ENCODE results near the gene LNX2.

Gene LNX2

DNA sequence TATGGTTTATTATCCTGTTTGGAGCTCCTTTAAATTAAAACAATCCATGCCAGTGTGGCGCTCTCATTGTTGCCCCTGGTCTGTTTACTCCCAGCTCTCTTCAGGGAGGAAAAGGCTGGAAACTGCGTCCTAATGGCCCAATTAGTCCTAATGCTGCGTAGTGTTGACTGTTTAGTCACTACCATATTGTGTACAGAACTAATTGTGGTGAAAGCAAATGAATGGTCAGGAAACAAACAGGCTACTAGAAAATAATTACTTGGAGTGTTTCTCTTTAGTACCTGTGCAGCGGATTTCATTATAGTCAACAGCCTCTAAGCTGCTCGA lies 115.5 kb downstream of the LNX2 start:
- no peak for DNase-seq (ENCODE audit: low read depth, low spot score)

DNA sequence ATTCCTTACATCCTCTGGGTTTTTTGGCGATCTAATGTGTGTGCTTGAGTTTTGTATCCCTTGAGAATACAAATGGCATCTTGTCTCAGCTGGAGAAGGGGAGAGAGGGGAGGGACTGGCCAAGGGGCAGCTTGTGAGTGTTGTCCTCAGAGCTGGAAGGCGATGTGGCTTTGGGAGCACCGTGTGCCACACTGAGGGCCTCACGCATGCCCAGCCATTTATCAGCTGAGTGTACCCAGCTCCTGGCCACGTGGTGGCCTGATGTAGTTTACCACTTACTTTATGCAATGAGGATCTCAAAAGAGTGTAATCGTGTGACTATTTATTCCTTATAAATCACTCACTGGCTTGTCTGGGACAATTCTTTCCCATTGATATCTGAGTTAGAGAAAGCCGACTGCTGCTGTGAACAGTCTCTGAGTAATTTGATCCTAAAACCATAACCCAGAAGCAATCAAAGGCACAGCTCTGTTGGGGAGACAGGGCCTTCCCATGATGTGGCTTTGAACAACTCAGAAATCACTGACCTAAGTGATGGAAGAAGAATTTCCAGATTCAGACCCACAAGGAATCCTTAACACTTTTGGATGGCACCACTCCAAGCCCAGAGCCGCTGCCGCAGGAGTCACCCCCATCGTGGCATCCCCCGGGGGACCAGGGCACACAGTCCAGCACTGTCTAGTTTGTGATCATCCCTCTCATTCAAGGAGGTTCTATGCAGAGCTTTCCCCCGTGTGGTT lies 116.0 kb downstream of the LNX2 start:
- no peak for DNase-seq (ENCODE audit: low read depth, low spot score)

DNA sequence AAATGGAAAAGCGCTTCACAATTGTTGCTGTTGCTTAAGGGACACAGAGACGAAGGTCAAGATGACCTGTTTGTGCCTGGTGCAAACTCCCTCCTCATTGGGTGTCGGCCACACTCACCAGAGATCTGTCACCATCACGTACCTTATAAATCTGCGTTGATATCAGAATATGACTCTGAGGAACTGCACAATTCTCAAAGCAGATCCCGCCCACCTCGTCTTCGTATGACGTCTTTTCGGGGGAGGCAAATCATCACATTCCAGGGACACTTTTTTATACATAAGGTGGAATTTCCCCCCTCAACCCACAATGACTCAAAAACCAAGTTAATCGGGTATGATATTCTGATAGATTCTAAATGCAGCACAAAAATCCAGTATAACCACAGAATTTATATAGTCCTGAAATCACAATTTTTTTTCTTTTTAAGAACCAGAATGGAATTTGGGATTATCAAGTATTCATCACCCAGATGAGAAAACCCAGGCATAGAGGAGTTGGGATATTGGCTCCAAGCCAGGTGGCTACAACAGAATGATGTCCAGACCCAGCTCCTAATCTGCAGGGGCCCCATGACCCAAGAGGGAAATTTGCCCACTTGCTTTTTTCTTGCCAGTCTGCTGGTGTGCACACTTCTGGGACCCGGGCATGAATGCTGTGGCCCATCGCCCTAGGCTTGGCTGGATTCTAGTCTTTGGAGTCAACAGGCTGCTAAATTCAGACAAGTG lies 119.4 kb downstream of the LNX2 start:
- DNase-seq (ENCODE audit: low read depth, low spot score), result no peak

DNA sequence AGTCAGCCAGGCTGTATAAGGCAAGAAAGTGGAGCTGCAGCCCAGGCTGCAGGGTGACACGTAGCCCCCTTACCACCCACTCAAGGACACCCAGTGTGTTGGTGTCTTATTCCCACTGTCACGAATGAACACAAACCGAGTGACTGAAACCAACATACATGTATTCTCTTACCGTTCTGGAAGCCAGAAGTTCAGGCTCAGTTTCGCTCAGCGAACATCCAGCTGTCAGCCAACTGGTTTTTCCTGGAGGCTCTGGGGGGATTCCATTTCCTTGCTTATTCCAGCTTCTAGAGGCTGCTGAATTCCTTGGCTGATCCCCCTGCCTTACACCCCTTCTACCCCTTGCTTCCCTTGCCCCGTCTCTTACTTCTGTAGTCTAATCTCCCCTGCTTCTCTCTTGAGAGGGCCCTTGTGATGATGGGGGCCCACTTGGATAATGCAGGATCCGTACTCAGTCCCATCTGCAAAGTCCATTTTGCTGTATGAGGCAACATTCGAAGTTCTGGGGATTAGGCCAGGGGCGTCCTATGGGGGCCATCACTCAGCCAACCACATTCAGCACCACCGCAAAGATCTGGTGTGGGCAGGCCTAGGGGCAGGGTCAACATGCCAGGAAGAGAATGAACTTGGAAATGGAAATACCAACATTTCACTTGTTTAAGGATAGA lies 122.6 kb downstream of the LNX2 start:
- no peak for DNase-seq (ENCODE audit: low read depth, low spot score)

DNA sequence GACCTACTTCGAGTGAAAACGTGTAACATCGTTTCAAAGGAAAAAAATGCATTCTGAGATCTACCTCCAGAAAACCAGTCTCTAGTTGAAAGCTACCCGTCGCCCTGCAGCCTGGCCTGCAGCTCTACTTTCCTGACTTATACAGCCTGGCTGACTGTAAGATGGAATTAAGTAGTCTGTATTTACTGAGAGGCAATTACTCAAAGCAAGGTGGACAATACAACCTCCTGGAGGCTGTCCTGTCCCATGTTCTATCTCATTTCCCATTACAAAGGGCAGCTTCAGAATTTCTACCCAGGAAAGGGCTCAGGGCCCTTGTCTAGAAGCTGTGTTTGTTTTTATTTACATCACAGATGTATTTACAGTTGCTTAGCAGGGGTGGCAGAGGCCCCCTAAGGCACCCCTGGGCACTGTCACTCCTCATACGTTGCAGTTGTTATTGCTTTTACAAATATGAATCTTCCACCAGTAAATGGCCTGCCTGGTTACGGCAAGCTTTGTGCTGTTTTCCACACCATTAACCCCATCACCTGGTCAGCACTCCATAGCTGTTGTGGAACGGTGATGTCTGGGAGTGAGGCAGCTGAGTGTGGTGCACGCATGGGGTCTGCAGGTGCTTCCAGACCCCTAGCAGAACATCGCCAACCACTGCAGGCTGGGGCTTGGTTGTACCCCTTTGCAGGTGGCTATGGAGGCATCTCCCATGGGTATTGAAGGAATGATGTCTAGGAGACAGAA lies 123.6 kb downstream of the LNX2 start:
- no peak for DNase-seq (ENCODE audit: low read depth, low spot score)

DNA sequence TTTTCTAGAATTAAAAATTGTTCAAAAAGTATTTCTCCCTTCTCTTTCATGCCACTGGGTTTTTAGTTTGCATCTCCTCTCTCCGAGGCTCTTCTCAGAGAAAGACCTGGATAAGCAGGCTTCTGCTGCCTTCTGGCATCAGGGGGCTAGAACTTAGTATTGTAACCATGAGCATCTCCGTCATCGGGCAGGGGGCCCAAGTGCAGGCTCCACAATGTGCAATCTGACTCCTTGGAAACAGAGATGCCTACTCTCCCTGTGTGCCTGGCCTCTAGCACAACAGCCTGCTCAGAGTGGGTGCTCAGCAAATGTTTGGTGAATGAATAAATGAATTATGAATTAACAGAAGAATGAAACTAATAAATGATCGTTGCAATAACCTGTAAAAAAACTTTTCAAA lies 124.3 kb downstream of the LNX2 start:
- no peak for DNase-seq (ENCODE audit: low read depth, low spot score)

Data from brain pericyte (primary cell).